Loucy (cell line): Measurements from ENCODE around the gene EPAS1.
A peak's percentile ranks its signal among the peaks of the same experiment; 100 is the strongest.

Experiments used
- H2AFZ ChIP-seq: fragments of 200-600 bp; sonication (generic); 2 replicates; pipeline ENCODE4 v1.6.0; 2016; ENCODE audit warnings: antibody characterized with exemption, mild to moderate bottlenecking, low read length, moderate library complexity
- H3F3A ChIP-seq: fragments of 200-600 bp; 2 replicates; pipeline ENCODE4 v1.6.0; 2016; ENCODE audit warnings: antibody characterized with exemption, low read depth, mild to moderate bottlenecking
- H3K27me3 ChIP-seq: fragments of 200-600 bp; sonication (generic); 2 replicates; pipeline ENCODE4 v1.6.1; 2014; ENCODE audit warnings: low read length, mild to moderate bottlenecking; ENCODE audit not compliant: insufficient read depth, poor library complexity, severe bottlenecking
- H3K36me3 ChIP-seq: fragments of 200-600 bp; sonication (generic); 2 replicates; pipeline ENCODE4 v1.6.1; 2016; ENCODE audit warnings: low read length; ENCODE audit not compliant: insufficient read depth
- H3K4me1 ChIP-seq: fragments of 200-600 bp; sonication (generic); 2 replicates; pipeline ENCODE4 v1.5.1; 2014; ENCODE audit warnings: low read length, mild to moderate bottlenecking; ENCODE audit not compliant: insufficient read depth, poor library complexity, severe bottlenecking
- H3K4me2 ChIP-seq: fragments of 200-600 bp; sonication (generic); 2 replicates; pipeline ENCODE4 v1.6.0; 2014; ENCODE audit warnings: antibody characterized with exemption, low read length, low read depth, mild to moderate bottlenecking; ENCODE audit not compliant: poor library complexity, severe bottlenecking
- H3K4me3 ChIP-seq: fragments of 200-600 bp; sonication (generic); 2 replicates; pipeline ENCODE4 v1.5.1; 2014; ENCODE audit warnings: low read length, mild to moderate bottlenecking, mixed read lengths; ENCODE audit not compliant: poor library complexity, severe bottlenecking
- H3K79me2 ChIP-seq: fragments of 200-600 bp; sonication (generic); 2 replicates; pipeline ENCODE4 v1.6.1; 2014; ENCODE audit warnings: low read length; ENCODE audit not compliant: insufficient read depth
- H3K9ac ChIP-seq: fragments of 200-600 bp; sonication (generic); 2 replicates; pipeline ENCODE4 v1.6.0; 2014; ENCODE audit warnings: mild to moderate bottlenecking, low read depth, low read length, moderate library complexity; ENCODE audit not compliant: poor library complexity, severe bottlenecking
- H3K9me2 ChIP-seq: fragments of 200-600 bp; sonication (generic); replicated peaks from 2 replicates; pipeline ENCODE4 v1.6.1; 2016; ENCODE audit warnings: low read depth, low read length, mixed read lengths
- H3K9me3 ChIP-seq: fragments of 200-600 bp; sonication (generic); 2 replicates; pipeline ENCODE4 v1.6.1; 2014; ENCODE audit warnings: mild to moderate bottlenecking, antibody characterized with exemption, low read length, low read depth; ENCODE audit not compliant: insufficient read depth
- H4K20me1 ChIP-seq: fragments of 200-600 bp; sonication (generic); 2 replicates; pipeline ENCODE4 v1.6.0; 2014; ENCODE audit warnings: antibody characterized with exemption, low read length, mild to moderate bottlenecking; ENCODE audit not compliant: insufficient read depth, poor library complexity, severe bottlenecking
- EZH2phosphoT487 ChIP-seq: fragments of 200-600 bp; IDR thresholded peaks from 2 replicates; pipeline ENCODE4 v1.6.1; 2018; ENCODE audit warnings: antibody characterized with exemption, mild to moderate bottlenecking, moderate library complexity, borderline replicate concordance
- TF ChIP-seq, protein P1 (sequence below): fragments of 200-600 bp; sonication (generic); conservative IDR thresholded peaks from 2 replicates; pipeline ENCODE4 v1.5.1; 2014; ENCODE audit warnings: mild to moderate bottlenecking, antibody characterized with exemption, low read length

Gene EPAS1

DNA sequence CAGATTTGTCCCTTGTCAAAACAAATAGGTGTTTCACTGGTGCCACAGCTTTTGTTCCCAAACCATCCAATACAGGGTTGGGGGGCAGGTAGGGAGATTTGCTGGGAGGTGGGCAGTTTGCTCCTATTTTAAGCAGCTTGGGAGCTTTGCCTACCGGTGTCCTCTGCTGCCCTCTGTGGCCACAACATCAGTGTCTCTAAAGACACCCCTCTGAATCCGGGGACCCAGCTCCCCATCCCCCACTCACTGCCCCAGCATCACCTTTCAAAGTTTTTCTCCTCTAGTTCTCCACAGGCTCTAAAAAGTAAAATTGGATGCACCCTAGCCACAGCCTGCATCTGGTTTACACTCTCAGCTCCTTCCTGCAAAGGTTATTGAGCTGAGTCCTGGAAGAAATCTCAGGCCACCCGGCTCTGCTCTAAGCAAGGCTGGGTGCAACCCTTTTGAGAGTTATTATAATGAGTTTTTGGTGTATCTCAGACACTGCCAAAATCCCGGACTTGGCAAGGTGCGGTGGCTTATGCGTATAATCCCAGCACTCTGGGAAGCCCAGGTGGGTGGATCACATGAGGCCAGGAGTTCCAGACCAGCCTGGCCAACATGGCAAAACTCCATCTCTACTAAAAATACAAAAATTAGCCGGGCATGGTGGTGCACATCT, 2.9 kb upstream of the EPAS1 start:
- Histone ChIP-seq H3K79me2 (peaks cover 18% of the 10 kb centered on the region), H3K9ac (no peak overlapping the region), H3K9me3 (no peaks in the 10 kb centered on the region), H3K27me3 (peaks cover 5% of the 10 kb centered on the region), H3K4me2 (no peak overlapping the region), H4K20me1 (peaks cover 4% of the 10 kb centered on the region), H3K4me1 (peaks cover 23% of the 10 kb centered on the region), H3K9me2 (no peaks in the 10 kb centered on the region), H3F3A (0 out of 2 replicates have a peak, but pooled peaks cover 2% of the 10 kb centered on the region), H3K4me3 (no peak overlapping the region), H2AFZ (no peak overlapping the region), H3K36me3 (no peaks in the 10 kb centered on the region)
- TF ChIP-seq, protein P1, sequence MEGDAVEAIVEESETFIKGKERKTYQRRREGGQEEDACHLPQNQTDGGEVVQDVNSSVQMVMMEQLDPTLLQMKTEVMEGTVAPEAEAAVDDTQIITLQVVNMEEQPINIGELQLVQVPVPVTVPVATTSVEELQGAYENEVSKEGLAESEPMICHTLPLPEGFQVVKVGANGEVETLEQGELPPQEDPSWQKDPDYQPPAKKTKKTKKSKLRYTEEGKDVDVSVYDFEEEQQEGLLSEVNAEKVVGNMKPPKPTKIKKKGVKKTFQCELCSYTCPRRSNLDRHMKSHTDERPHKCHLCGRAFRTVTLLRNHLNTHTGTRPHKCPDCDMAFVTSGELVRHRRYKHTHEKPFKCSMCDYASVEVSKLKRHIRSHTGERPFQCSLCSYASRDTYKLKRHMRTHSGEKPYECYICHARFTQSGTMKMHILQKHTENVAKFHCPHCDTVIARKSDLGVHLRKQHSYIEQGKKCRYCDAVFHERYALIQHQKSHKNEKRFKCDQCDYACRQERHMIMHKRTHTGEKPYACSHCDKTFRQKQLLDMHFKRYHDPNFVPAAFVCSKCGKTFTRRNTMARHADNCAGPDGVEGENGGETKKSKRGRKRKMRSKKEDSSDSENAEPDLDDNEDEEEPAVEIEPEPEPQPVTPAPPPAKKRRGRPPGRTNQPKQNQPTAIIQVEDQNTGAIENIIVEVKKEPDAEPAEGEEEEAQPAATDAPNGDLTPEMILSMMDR: peak; percentile 79
- no peak for TF ChIP-seq EZH2phosphoT487

- Histone ChIP-seq H3K4me3 (peak overlapping the region; percentile 66), H3K27me3 (peaks cover 5% of the 10 kb centered on the region), H3K36me3 (no peaks in the 10 kb centered on the region), H3K9me2 (no peaks in the 10 kb centered on the region), H3F3A (0 out of 2 replicates have a peak, but pooled peaks cover 2% of the 10 kb centered on the region), H3K4me1 (peaks cover 39% of the 10 kb centered on the region), H4K20me1 (peaks cover 9% of the 10 kb centered on the region), H3K79me2 (peaks cover 37% of the 10 kb centered on the region), H2AFZ (peak overlapping the region; percentile 56; the same call in 1 of the 2 replicates), H3K9me3 (no peaks in the 10 kb centered on the region), H3K9ac (no peak overlapping the region), H3K4me2 (peak overlapping the region; percentile 61)
- TF ChIP-seq EZH2phosphoT487: no peak
- TF ChIP-seq, protein P1: no peak
These were observed 879 bp upstream of the EPAS1 start for GRCh38 chr2:46296216-46296839.

GRCh38 chr2:46297546-46298271, 502 bp downstream of the EPAS1 start:
- Histone ChIP-seq H3K9ac (peak overlapping the region; percentile 68), H3K9me3 (no peaks in the 10 kb centered on the region), H3K27me3 (peaks cover 5% of the 10 kb centered on the region), H4K20me1 (peaks cover 9% of the 10 kb centered on the region), H2AFZ (peak overlapping the region; percentile 72), H3K36me3 (no peaks in the 10 kb centered on the region), H3K4me2 (peak overlapping the region; percentile 98), H3K4me3 (peak overlapping the region; percentile 78), H3F3A (0 out of 2 replicates have a peak, but pooled peaks cover 2% of the 10 kb centered on the region), H3K4me1 (peaks cover 49% of the 10 kb centered on the region), H3K79me2 (peaks cover 50% of the 10 kb centered on the region), H3K9me2 (no peaks in the 10 kb centered on the region)
- no peak for TF ChIP-seq EZH2phosphoT487
